Measurements from ENCODE around the gene SPANXN3.

- TF ChIP-seq POLR2A (IDR thresholded peaks at IDR 0.05) = no peak
- TF ChIP-seq, protein P1, sequence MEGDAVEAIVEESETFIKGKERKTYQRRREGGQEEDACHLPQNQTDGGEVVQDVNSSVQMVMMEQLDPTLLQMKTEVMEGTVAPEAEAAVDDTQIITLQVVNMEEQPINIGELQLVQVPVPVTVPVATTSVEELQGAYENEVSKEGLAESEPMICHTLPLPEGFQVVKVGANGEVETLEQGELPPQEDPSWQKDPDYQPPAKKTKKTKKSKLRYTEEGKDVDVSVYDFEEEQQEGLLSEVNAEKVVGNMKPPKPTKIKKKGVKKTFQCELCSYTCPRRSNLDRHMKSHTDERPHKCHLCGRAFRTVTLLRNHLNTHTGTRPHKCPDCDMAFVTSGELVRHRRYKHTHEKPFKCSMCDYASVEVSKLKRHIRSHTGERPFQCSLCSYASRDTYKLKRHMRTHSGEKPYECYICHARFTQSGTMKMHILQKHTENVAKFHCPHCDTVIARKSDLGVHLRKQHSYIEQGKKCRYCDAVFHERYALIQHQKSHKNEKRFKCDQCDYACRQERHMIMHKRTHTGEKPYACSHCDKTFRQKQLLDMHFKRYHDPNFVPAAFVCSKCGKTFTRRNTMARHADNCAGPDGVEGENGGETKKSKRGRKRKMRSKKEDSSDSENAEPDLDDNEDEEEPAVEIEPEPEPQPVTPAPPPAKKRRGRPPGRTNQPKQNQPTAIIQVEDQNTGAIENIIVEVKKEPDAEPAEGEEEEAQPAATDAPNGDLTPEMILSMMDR (IDR thresholded peaks at IDR 0.05) = no peak
Observed at GRCh38 chrX:143466130-143466529, 51.1 kb downstream of the SPANXN3 start.
